GM21619 (cell line): ENCODE data around the gene TOLLIP.
A peak's percentile ranks its signal among the peaks of the same experiment; 100 is the strongest.
"Not testable (repeated sequence)": the region's sequence is repeated elsewhere in the genome, so short reads cannot be mapped to it uniquely, and the experiment has no call there.

ENCODE experiments used
- ATAC-seq: cut with Tn5 transposase; IDR thresholded peaks from one replicate; pipeline ENCODE4 v1.9.1; 2021; ENCODE audit not compliant: unreplicated experiment

Gene TOLLIP

DNA sequence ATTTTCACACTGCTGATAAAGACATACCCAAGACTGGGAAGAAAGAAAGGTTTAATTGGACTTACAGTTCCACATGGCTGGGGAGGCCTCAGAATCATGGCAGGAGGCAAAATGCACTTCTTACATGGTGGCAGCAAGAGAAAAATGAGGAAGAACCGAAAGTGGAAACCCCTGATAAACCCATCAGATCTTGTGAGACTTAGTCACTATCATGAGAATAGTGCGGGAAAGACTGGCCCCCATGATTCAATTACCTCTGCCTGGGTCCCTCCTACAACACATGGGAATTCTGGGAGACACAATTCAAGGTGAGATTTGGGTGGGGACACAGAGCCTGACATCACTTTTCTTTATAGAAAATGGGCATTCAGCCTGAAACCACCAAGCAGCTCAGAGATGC, 42.5 kb downstream of the TOLLIP start:
- ATAC-seq, result not testable (repeated sequence)

DNA sequence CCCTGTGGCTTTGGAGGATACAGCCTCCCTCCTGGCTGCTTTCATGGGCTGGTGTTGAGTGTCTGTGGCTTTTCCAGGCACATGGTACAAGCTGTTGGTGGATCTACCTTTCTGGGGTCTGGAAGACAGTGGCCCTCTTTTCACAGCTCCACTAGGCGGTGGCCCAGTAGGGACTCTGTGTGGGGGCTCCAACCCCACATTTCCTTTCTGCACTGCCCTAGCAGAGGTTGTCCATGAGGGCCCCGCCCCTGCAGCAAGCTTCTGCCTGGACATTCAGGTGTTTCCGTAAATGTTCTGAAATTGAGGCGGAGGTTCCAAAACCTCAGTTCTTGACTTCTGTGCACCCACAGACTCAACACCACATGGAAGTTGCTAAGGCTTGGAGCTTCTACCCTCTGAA, 44.0 kb downstream of the TOLLIP start:
- ATAC-seq, result not testable (repeated sequence)

DNA sequence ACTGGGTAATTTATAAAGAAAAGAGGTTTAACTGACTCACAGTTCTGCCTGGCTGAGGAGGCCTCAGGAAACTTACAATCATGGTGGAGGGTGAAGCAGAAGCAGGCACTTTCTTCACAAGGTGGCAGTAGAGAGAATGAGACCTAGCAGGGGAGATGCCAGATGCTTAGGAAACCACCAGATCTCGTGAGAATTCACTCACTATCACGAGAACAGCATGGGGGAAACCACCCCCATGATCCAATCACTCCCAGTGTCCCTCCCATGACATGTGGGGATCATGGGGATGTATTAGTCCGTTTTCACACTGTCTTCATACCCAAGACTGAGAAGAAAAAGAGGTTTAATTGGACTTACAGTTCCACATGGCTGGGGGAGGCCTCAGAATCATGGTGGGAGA, 45.0 kb downstream of the TOLLIP start:
- not testable (repeated sequence) for ATAC-seq

DNA sequence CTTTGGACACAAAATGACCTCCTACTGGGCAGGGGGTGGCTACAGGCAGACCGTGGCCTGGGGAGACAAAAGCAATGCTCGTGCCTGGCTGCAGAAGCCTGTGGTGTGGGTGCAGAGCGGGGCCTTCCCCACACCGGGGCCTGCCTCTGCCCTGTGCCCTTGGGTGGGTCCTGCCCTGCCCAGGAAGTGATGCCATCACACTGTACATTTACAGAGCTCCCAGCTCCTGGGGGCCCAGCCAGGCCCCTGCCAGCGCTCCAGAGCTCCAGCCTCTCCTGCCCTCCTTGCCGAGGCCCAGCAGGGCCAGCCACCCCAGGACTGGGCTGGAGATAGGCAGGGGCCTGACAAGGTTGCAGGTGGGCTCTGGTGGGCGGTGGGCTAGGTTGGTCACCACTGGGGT, 46.4 kb downstream of the TOLLIP start:
- ATAC-seq, result peak; percentile 24

DNA sequence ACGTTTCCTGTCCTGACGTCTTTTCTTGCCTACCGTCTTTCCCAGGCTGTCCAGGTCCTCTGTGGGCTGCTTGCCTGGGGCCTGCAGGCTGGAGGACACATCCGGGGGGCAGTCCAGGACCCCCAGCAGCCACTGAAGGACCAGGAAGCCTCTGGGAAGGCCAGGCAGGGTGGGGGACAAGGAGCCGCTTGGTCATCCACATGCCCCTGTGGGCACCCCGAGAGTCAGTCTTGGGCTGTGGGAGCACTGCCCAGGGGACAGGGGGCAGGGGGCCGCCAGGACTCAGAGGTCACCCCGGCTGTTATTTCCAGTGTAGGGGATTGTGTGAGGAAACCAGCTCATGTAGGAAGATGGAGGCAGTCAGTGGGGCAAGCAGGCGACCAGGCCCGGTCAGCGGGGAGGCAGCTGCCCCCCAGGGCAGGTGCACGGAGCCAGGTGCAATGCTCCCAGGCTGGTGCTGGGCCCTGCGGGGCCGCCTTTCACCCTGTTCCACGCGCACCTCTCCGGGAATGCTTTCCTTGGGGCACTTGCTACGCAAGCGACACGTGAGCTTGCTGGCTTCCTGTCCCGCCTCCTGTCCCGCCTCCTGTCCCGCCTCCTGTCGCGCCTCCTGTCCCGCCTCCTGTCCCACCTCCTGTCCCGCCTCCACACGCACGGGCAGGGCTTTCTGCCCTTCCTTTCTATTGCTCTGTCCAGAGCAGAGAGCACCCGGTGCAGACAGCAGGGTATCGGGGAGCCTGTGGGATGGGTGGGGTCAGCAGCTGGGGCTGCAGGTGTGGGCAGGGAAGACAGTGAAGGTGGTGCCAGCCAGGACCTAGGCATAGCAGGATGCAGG, 47.0 kb downstream of the TOLLIP start:
- peak; percentile 92 for ATAC-seq

DNA sequence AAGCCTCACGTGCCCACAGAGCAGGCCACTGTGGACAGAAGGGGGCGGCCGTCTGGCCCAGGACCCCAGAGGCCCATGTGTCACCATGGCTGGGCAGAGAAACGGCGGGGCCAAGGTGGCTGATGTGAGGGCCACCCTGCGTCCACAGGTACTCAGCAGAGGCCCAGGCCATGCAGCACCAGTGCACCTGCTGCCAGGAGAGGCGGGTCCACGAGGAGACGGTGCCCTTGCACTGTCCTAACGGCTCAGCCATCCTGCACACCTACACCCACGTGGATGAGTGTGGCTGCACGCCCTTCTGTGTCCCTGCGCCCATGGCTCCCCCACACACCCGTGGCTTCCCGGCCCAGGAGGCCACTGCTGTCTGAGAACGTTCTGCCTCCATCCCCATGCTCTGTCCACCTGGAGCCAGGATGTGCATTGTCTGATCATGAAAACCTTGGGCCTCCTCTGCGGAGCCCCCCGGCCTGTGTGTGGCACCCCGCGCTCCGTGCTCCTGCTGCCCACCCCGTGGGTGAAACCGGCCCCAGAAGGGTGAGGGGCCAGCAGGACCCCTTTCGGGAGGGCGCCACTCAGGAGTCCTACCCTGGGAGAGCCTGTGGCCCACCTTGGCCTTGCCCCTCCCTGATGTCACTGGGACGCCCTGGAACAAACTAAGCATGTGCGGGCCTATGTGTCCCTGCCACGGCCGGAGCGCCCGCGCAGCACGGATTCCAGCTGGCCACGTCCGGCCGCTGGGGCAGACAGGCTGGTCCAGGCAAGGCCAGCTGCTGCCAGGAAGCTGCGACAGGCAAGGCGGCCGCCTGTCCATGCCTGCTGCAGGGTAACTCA, 48.0 kb downstream of the TOLLIP start:
- ATAC-seq, result no peak

DNA sequence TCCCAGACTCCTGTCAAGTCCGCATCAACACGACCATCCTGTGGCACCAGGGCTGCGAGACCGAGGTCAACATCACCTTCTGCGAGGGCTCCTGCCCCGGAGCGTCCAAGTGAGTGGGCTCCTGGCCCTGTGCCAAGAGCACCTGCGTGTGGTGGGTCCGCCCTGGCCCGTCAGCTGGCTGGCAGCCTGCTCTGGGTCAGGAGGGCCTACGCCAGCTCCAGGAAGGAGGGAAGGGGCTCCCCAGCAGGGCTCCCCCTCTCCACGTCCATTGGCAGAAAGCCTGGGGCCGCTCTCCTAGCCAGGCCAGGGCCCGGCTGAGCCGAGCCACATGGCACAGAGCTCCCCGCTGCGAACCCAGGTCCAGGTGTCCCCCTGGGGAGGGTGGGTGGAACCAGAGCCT, 48.8 kb downstream of the TOLLIP start:
- no peak for ATAC-seq

DNA sequence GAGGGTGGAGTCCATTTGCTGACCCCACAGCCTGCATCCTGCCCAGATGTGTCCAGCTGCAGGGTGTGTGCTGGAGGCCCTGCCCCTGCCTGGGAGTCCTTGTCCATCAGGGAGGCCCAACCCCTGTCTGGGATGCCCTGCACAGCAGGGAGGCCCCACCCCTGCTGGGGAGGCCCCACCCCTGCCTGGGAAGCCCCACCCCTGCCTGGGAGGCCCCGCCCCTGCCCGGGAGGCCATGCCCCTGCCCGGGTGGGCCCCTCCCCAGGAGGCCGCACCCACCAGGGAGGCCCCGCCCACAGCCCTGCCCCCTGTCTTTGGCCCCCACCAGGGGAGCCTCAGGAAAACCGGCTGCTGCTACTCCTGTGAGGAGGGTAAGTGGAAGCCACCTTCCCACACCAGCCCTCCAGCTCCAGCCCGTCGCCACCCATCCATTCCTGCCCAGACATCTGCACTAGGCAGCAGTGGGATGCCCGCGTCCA, 49.4 kb downstream of the TOLLIP start:
- ATAC-seq, result no peak

DNA sequence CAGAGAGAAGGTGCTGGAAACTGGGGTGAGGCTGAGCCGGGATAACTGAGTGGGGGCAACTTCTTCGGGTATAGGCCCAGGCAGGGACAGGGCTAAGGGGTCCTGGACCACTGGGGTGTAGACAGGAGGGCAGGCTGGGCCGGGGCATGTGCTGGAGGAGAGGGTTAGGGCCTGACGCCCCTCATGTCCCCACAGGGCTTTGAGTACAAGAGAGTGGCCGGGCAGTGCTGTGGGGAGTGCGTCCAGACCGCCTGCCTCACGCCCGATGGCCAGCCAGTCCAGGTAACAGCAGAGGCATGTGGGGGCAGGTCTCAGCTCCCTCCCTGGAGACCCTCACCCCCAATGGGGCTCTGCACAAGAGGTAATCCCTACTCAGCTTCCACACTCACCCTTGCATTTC, 49.9 kb downstream of the TOLLIP start:
- no peak for ATAC-seq

DNA sequence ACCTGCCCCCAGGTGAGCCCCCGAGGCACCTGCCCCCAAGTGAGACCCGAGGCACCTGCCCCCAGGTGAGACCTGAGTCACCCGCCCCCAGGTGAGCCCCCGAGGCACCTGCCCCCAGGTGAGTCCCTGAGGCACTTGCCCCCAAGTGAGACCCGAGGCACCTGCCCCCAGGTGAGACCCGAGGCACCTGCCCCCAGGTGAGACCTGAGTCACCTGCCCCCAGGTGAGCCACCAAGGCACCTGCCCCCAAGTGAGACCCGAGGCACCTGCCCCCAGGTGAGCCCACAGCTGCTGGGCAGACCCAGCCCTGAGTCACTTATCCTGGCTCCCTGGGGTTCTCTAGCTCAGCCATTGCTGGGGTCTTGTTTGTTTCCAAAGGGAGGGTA, 50.4 kb downstream of the TOLLIP start:
- no peak for ATAC-seq

DNA sequence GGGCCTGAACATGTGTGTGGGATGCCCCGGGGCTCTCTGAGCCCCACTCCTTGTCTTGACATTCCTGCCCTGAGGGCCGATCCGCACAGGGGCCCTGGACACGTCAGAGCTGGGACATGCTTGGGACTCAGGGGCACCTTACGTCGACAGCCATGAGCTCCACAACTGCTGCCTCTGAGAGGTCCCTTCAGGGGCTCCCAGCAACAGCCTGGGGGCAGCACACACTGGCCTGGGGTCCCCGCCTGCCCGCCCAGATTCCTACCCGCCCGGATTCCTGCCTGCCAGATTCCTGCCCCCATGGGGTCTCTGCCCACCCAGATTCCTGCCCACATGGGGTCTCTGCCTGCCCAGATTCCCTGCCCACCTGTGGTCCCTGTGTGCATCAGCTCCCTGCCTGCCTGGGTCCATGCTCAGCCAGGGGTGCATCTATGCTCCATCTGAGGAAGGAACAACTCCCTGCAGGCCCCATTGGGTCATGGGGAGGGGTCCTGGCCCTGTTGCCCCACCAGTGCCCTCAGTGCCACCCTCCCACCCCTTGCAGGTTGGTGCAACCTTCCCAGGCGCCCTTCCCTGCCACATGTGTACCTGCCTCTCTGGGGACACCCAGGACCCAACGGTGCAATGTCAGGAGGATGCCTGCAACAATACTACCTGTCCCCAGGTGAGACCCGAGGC, 50.9 kb downstream of the TOLLIP start:
- ATAC-seq, result no peak

DNA sequence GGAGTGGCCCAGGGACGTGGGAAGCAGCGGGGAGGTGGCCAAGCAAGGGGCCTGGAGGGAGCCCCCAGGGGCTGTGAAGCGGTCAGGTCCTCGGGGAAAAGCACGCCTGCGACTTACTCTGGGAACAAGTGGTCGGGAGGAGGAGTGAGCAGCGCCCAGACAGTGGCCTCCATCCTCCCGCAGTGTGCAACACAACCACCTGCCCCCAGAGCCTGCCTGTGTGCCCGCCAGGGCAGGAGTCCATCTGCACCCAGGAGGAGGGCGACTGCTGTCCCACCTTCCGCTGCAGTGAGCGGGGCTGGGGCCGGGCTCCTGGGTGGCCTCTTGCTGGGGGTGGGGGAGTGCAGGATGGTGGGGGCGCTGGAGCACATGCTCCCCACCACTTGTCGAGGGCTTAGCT, 51.5 kb downstream of the TOLLIP start:
- ATAC-seq, result no peak

DNA sequence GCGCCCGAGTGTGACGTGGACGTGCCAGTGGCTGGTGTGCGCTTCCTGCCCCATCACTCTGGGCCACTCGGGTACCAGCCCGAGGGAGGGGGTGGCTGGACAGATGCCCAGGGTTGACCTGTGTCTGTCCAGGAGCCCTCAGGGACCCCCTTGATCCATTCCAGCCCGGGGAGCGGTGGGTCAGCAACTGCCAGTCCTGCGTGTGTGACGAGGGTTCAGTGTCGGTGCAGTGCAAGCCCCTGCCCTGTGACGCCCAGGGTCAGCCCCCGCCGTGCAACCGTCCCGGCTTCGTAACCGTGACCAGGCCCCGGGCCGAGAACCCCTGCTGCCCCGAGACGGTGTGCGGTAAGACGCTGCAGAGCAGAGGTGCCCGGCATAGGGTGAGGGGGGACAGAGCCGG, 52.1 kb downstream of the TOLLIP start:
- ATAC-seq, result no peak

DNA sequence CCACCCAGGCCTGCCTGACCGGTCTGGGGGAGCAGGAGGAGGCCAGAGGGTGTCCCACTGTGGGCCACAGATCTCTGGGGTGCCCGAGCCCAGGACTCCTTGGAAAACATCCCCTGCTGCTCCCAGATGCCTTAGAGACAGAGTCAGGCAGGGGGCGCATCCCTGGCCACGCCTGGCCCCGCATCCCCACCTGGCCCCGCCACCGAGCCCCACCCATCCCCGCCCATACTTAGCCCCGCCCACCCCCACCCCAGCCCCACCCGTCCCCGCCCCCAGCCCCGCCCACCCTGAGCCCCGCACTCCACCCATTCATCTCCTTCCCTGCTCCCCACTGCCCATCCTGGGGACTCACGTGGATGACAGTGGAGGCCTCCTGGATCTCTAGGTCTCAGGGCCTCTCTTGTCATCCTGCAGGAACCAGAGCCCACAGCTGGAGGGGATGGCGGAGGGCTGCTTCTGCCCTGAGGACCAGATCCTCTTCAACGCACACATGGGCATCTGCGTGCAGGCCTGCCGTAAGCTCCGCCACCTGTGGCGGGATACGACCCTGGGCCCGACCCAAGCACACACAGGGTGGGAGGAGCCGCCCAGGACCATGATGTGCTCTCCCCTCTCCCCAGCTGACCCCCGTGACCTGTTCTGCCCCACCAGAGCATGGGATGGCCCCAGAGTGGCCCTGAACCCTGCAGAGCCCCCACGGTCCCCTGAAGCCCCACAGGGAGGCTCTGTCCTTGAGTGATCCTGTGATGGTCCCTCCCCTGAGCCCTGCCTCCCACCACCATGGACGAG, 53.0 kb downstream of the TOLLIP start:
- ATAC-seq, result no peak

DNA sequence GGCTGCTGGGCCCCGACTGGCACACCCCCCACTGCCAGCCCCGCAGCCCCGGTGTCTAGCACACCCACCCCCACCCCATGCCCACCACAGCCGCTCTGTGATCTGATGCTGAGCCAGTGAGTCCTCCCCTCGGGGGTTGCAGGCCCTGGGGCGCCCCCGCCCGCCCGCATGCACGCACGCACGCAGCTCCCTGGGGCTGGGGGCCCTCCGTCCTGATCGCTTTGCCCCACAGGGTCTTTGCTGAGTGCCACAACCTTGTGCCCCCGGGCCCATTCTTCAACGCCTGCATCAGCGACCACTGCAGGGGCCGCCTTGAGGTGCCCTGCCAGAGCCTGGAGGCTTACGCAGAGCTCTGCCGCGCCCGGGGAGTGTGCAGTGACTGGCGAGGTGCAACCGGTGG, 54.3 kb downstream of the TOLLIP start:
- no peak for ATAC-seq

DNA sequence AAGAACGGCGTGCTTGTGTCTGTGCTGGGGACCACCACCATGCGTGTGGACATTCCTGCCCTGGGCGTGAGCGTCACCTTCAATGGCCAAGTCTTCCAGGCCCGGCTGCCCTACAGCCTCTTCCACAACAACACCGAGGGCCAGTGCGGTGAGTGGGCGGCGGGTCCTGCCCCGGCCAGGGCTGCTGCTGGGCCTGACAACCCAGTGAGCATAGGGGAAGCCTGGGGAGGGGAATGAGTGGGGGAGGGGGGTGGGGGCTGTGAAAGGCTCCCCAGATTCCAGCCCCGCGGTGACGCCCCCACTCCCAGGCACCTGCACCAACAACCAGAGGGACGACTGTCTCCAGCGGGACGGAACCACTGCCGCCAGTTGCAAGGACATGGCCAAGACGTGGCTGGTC, 54.7 kb downstream of the TOLLIP start:
- no peak for ATAC-seq

DNA sequence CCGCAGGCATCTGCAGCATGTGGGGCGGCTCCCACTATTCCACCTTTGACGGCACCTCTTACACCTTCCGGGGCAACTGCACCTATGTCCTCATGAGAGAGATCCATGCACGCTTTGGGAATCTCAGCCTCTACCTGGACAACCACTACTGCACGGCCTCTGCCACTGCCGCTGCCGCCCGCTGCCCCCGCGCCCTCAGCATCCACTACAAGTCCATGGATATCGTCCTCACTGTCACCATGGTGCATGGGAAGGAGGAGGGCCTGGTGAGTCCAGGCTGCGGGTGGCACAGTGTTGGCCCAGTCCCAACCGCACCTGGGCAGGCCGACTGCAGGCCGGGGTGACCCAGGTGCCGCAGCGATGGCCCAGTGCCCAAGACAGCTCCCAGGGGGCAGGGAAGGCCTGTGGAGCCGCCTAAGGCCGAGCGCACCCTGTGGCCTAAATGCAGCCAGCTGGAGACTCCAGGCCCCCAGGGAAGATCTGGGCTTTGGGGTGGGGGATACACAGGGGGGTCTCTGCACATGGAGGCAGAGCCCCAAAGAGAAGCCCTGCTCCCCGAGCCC, 55.3 kb downstream of the TOLLIP start:
- no peak for ATAC-seq

DNA sequence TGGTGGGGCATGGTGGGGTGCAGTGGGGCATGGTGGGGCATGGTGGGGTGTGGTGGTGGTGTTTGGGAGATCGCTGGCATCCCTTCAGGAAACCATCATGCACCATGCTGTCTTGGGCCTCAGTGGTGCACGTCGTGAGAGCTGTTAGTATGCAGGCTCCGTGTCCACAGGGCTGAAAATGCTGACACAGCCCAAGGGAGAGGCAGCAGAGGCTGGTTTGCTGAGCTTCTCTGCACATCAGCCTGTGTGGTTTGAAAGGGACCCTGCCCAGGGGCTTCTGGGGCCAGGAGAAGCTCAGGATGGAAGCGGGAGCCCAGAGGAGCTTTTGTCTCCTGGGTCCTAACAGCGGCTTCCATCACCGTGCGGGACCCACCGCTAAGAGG, 56.3 kb downstream of the TOLLIP start:
- ATAC-seq, result no peak

DNA sequence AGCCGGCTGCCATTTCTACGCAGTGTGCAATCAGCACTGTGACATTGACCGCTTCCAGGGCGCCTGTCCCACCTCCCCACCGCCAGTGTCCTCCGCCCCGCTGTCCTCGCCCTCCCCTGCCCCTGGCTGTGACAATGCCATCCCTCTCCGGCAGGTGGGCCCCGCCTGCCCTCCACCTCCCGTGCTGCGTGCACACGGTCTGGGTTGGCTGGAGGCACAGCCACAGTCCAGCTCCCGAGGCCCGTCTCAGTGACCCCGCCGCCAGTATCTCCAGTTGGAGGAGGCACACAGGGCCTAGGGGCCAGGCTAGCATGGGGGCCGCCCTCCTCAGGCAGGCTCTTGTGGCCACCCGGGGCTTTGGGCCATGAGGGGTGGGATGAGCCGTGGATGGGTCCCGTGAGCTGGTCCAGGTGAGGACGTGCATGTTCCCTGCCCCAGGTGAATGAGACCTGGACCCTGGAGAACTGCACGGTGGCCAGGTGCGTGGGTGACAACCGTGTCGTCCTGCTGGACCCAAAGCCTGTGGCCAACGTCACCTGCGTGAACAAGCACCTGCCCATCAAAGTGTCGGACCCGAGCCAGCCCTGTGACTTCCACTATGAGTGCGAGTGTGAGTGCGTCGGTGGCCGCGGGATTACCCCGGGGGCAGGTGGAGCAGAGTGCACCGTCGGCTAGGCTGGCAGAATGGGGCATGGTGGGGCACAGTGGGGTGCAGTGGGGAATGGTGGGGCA, 56.9 kb downstream of the TOLLIP start:
- ATAC-seq, result no peak

DNA sequence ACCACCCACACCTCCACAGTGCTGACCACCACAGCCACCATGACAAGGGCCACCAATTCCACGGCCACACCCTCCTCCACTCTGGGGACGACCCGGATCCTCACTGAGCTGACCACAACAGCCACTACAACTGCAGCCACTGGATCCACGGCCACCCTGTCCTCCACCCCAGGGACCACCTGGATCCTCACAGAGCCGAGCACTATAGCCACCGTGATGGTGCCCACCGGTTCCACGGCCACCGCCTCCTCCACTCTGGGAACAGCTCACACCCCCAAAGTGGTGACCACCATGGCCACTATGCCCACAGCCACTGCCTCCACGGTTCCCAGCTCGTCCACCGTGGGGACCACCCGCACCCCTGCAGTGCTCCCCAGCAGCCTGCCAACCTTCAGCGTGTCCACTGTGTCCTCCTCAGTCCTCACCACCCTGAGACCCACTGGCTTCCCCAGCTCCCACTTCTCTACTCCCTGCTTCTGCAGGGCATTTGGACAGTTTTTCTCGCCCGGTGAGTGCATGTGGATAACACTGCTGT, 58.1 kb downstream of the TOLLIP start:
- no peak for ATAC-seq
